ENCODE results near the gene DLGAP4. TPM values are rescaled to one million over a fixed set of nuclear protein-coding genes. Genes with fewer than 3 reads are reported as not detected.

DLGAP4 gene
- total RNA-seq, 2 experiments from 2014 or later, result 11.5 to 13.1 TPM

DNA sequence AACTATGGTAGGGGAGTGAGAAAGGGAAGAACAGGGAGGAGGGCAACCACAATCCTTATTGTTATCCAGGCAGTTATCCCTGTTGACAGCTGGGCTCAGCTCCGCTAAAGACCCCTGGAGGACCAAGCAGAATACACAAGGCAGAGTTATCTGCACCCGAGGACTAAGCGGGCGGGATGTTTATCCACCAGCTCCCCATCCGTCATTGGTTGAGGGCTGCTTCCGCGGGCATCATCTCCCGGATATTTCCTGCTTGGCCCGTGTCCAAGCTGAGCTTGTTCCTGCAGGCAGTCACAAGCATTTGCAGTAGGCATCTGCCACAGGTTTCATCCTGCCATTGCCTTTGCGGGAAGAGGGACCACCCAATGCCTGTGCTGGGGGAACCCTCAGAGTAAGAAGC, 102.1 kb downstream of the DLGAP4 start:
- ChIA-PET POLR2A (no interaction called here), CTCF (interaction anchor here (0.6 to 1.1 kb wide), 2 partner anchors 9 to 31 kb away, joined by 4 to 5 read pairs; no protein-coding TSS in a partner anchor)
- H3K4me3 Mint-ChIP-seq, result no peak overlapping the region
- H3K27me3 Mint-ChIP-seq, result peaks cover 3% of the 10 kb centered on the region
- no peaks in the 10 kb centered on the region for H3K9me3 Mint-ChIP-seq
- intact Hi-C loops (cut with micrococcal nuclease), result no loop called here
- no peak overlapping the region for H3K27ac Mint-ChIP-seq
- DNase-seq (no peak), ATAC-seq (no peak)
- H3K36me3 Mint-ChIP-seq (ENCODE audit: low read depth), result no peaks in the 10 kb centered on the region
- no peak for TF ChIP-seq CTCF (IDR thresholded peaks at IDR 0.05)
- no peaks in the 10 kb centered on the region for H3K4me1 Mint-ChIP-seq (ENCODE audit: low read depth)

DNA sequence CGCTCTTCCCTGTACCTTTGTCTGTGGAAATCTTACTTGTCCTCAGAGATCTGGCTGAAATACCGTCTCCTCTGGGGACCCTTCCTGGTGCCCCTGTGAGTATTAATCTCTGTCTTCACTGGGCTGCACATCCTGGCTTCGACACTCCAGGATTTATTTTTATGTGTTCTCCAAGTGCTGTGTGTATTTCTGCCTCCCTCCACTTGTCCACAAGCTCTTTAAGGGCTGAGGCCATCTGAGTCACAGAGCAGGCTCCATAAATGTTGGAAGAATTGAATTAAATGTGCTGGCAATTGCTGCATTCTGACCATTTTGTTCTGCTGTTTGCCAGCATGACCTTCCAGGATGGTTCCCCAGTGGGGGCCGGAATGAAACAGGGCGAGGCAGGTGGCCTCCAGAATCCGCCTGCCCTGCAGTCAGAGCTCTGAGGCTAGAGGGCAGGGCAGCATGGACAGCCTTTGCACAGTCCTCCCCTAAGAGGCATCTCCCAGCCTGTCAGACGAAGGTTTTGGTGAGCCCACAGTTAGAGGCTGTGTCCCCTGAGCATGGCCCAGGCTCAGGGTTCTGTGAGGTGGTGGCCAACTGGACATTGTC, 105.8 kb downstream of the DLGAP4 start:
- no peak for TF ChIP-seq CTCF (IDR thresholded peaks at IDR 0.05)
- Mint-ChIP-seq H3K36me3 (ENCODE audit: low read depth) (no peaks in the 10 kb centered on the region), H3K27ac (no peak overlapping the region), H3K9me3 (no peaks in the 10 kb centered on the region), H3K4me1 (ENCODE audit: low read depth) (no peaks in the 10 kb centered on the region), H3K27me3 (peaks cover 2% of the 10 kb centered on the region), H3K4me3 (no peak overlapping the region)
- ChIA-PET CTCF (interaction anchor here (0.7 to 2.4 kb wide), 5 partner anchors 12 to 166 kb away, joined by 3 to 10 read pairs (median 3); no protein-coding TSS in a partner anchor), POLR2A (no interaction called here)
- intact Hi-C loops (cut with micrococcal nuclease), result no loop called here
- ATAC-seq (no peak), DNase-seq (no peak)

- Mint-ChIP-seq H3K4me3 (no peak overlapping the region), H3K36me3 (ENCODE audit: low read depth) (no peaks in the 10 kb centered on the region)
- POLR2A ChIA-PET, result no interaction called here
These were observed 109.4 kb downstream of the DLGAP4 start for GRCh38 chr20:36415475-36416002.

DNA sequence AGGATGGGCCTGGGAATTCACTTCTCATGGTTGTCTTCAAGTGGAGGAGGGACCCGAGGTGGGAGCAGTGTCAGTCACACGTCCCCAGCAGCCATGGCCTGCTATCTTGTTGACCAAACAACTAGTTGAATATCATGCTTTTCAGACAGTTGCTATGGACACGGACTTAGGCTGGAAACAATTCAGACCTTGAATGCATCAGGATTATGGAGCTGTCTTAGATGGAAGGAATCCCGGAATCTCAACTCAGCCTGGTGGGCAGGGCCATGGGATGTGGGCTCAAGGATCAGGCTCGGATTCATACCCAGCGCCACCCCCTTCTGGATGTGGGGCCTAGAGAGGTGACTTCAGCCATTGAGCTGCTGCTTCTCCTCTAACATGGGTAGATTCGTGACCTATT, 112.6 kb downstream of the DLGAP4 start:
- H3K27me3 Mint-ChIP-seq, result peaks cover 4% of the 10 kb centered on the region
- no peak overlapping the region for H3K4me3 Mint-ChIP-seq
- CTCF ChIA-PET, result interaction anchor here (0.8 kb wide), 1 partner anchor 20 kb away, joined by 3 read pairs; no protein-coding TSS in a partner anchor
- ATAC-seq (no peak), DNase-seq (no peak)
- TF ChIP-seq CTCF (IDR thresholded peaks at IDR 0.05), result no peak
- no peak overlapping the region for H3K27ac Mint-ChIP-seq
- no peaks in the 10 kb centered on the region for H3K36me3 Mint-ChIP-seq (ENCODE audit: low read depth)
- H3K9me3 Mint-ChIP-seq, result no peaks in the 10 kb centered on the region
- POLR2A ChIA-PET, result no interaction called here
- H3K4me1 Mint-ChIP-seq (ENCODE audit: low read depth), result no peaks in the 10 kb centered on the region
- intact Hi-C loops (cut with micrococcal nuclease), result no loop called here

More at GRCh38 chr20:36415475-36416002, 109.4 kb downstream of the DLGAP4 start:
- TF ChIP-seq CTCF (IDR thresholded peaks at IDR 0.05), result no peak
- H3K27me3 Mint-ChIP-seq, result peaks cover 4% of the 10 kb centered on the region
- intact Hi-C loops (cut with micrococcal nuclease), result no loop called here
- DNase-seq (no peak), ATAC-seq (no peak)
- no peak overlapping the region for H3K27ac Mint-ChIP-seq
- CTCF ChIA-PET, result no interaction called here
- no peaks in the 10 kb centered on the region for H3K9me3 Mint-ChIP-seq
- H3K4me1 Mint-ChIP-seq (ENCODE audit: low read depth), result no peaks in the 10 kb centered on the region

DNA sequence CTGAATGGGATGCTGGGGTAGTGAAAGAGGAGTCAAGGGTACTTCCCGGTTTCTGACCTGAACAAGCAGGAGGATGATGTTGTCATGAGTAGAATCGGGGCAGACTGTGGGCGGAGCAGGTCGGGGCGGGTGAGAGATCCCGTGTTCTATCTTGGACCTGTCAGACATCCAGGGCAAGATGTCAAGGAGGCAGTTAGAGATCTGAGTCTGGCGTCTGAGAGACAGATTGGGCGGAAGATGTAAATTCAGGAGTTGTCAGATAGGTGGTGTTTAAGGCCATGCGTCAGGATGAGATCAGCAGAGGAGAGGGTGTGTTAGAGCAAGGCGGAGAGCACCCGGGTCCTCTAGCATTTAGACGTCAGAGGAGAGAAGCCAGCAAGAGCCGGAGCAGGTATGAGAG, 115.5 kb downstream of the DLGAP4 start:
- H3K4me1 Mint-ChIP-seq (ENCODE audit: low read depth), result no peaks in the 10 kb centered on the region
- no peak overlapping the region for H3K4me3 Mint-ChIP-seq
- ChIA-PET POLR2A (no interaction called here), CTCF (no interaction called here)
- no peaks in the 10 kb centered on the region for H3K36me3 Mint-ChIP-seq (ENCODE audit: low read depth)
- intact Hi-C loops (cut with micrococcal nuclease), result no loop called here
- peaks cover 4% of the 10 kb centered on the region for H3K27me3 Mint-ChIP-seq
- no peak for DNase-seq
- H3K27ac Mint-ChIP-seq, result no peak overlapping the region
- H3K9me3 Mint-ChIP-seq, result no peaks in the 10 kb centered on the region
- no peak for ATAC-seq
- no peak for TF ChIP-seq CTCF (IDR thresholded peaks at IDR 0.05)
